Esophagus (tissue), 2 donors: ENCODE data around the gene SFTPA1. TPM values are rescaled to one million over a fixed set of nuclear protein-coding genes. Genes with fewer than 3 reads are reported as not detected.
"Not testable (repeated sequence)": the region's sequence is repeated elsewhere in the genome, so short reads cannot be mapped to it uniquely, and the experiment has no call there.

Source experiments
- H3K27ac ChIP-seq, 2 donors: one replicate each; pipeline ENCODE4 v1.5.1; 2013; ENCODE audit warnings: low read depth in 2 of 2, mild to moderate bottlenecking in 2 of 2, inconsistent platforms in 1 of 2, low read length in 1 of 2, moderate library complexity in 1 of 2
- H3K27me3 ChIP-seq, 2 donors: one replicate each; pipeline ENCODE4 v1.6.1; 2013; ENCODE audit warnings: low read length in 2 of 2, control low read depth in 1 of 2, mild to moderate bottlenecking in 1 of 2; ENCODE audit not compliant: insufficient read depth in 2 of 2, control insufficient read depth in 1 of 2
- H3K36me3 ChIP-seq, 2 donors: one replicate each; pipeline ENCODE4 v1.6.1; 2013; ENCODE audit warnings: low read length in 1 of 2; ENCODE audit not compliant: control insufficient read depth in 2 of 2, insufficient read depth in 2 of 2
- H3K4me1 ChIP-seq, 2 donors: one replicate each; pipeline ENCODE4 v1.6.1; 2013; ENCODE audit warnings: low read length in 1 of 2; ENCODE audit not compliant: control insufficient read depth in 2 of 2, insufficient read depth in 2 of 2
- H3K4me3 ChIP-seq, 2 donors: one replicate each; pipeline ENCODE4 v1.5.1; 2013; ENCODE audit warnings: low read length in 2 of 2, mild to moderate bottlenecking in 2 of 2, low read depth in 1 of 2, moderate library complexity in 1 of 2
- H3K9me3 ChIP-seq, 2 donors: one replicate each; pipeline ENCODE4 v1.6.1; 2013; ENCODE audit warnings: mild to moderate bottlenecking in 2 of 2, low read depth in 1 of 2, low read length in 1 of 2, moderate library complexity in 1 of 2; ENCODE audit not compliant: control insufficient read depth in 2 of 2, insufficient read depth in 1 of 2
- WGBS, 2 donors: extraction: QIAGEN DNeasy Blood & Tissue Kit; methylation state at CpG; one replicate each; pipeline ENCODE4 v1.1.7; 2013; 5-methylcytosine and 5-hydroxymethylcytosine counted together
- polyA plus RNA-seq, 2 donors: library from polyadenylated mRNA; stranded (reverse); fragments of 200-250 nt; gene quantifications; one replicate each; pipeline ENCODE4 v1.2.3, GENCODE V29; 2013
- donor health status: healthy with polysubstance abuse.
- donor health status: Bipolar disorder and iron deficiency.

SFTPA1 gene
- polyA plus RNA-seq, 2 donors, result 0.29 to 0.57 TPM

GRCh38 chr10:79605308-79605707, 5.4 kb upstream of the SFTPA1 start:
- Histone ChIP-seq H3K27ac (no peak overlapping the region), H3K27me3 (no peaks in the 10 kb centered on the region), H3K4me1 (no peaks in the 10 kb centered on the region), H3K4me3 (no peak overlapping the region), H3K9me3 (no peaks in the 10 kb centered on the region), H3K36me3 (no peaks in the 10 kb centered on the region)

GRCh38 chr10:79608505-79609375, 2.0 kb upstream of the SFTPA1 start:
- Histone ChIP-seq H3K36me3 (no peaks in the 10 kb centered on the region), H3K27me3 (no peaks in the 10 kb centered on the region), H3K4me3 (no peak overlapping the region), H3K9me3 (no peaks in the 10 kb centered on the region), H3K4me1 (no peaks in the 10 kb centered on the region), H3K27ac (no peak overlapping the region)
- 59 to 60% methylated on average over 20 of the region's 20 CpGs for WGBS, 2 donors

- H3K9me3 ChIP-seq, H3K36me3 ChIP-seq, H3K4me1 ChIP-seq, H3K27ac ChIP-seq, H3K4me3 ChIP-seq, H3K27me3 ChIP-seq: not testable (repeated sequence)
- 82 to 86% methylated on average over 17 to 18 of the region's 18 CpGs for WGBS, 2 donors
Measured at GRCh38 chr10:79611193-79611976, 646 bp downstream of the SFTPA1 start.

GRCh38 chr10:79615577-79615976, 4.8 kb downstream of the SFTPA1 start:
- 78 to 81% methylated on average over 3 of the region's 3 CpGs for WGBS, 2 donors

GRCh38 chr10:79616164-79616563, 5.4 kb downstream of the SFTPA1 start:
- H3K36me3 ChIP-seq, result no peaks in the 10 kb centered on the region
- H3K9me3 ChIP-seq, result no peaks in the 10 kb centered on the region
- H3K4me3 ChIP-seq, result no peak overlapping the region
- no peaks in the 10 kb centered on the region for H3K4me1 ChIP-seq
- 90 to 98% methylated on average over 1 of the region's 1 CpG for WGBS, 2 donors
- no peaks in the 10 kb centered on the region for H3K27me3 ChIP-seq
- no peak overlapping the region for H3K27ac ChIP-seq

More at GRCh38 chr10:79615577-79615976, 4.8 kb downstream of the SFTPA1 start:
- Histone ChIP-seq H3K9me3 (no peaks in the 10 kb centered on the region), H3K4me3 (no peak overlapping the region), H3K27me3 (no peaks in the 10 kb centered on the region), H3K27ac (no peak overlapping the region), H3K4me1 (no peaks in the 10 kb centered on the region), H3K36me3 (no peaks in the 10 kb centered on the region)

- H3K4me3 ChIP-seq, H3K9me3 ChIP-seq, H3K27me3 ChIP-seq, H3K4me1 ChIP-seq, H3K36me3 ChIP-seq, H3K27ac ChIP-seq: not testable (repeated sequence)
Measured at GRCh38 chr10:79623663-79624062, 12.9 kb downstream of the SFTPA1 start.

GRCh38 chr10:79627075-79627474, 16.3 kb downstream of the SFTPA1 start:
- Histone ChIP-seq H3K9me3 (no peaks in the 10 kb centered on the region), H3K4me3 (no peak overlapping the region), H3K27ac (no peak overlapping the region), H3K27me3 (no peaks in the 10 kb centered on the region), H3K36me3 (no peaks in the 10 kb centered on the region), H3K4me1 (no peaks in the 10 kb centered on the region)
- 56 to 77% methylated on average over 2 of the region's 2 CpGs for WGBS, 2 donors

GRCh38 chr10:79628083-79628482, 17.3 kb downstream of the SFTPA1 start:
- 90 to 98% methylated on average over 4 of the region's 4 CpGs for WGBS, 2 donors
- Histone ChIP-seq H3K27ac (no peak overlapping the region), H3K9me3 (no peaks in the 10 kb centered on the region), H3K27me3 (no peaks in the 10 kb centered on the region), H3K4me3 (no peak overlapping the region), H3K36me3 (no peaks in the 10 kb centered on the region), H3K4me1 (no peaks in the 10 kb centered on the region)

- Histone ChIP-seq H3K27me3 (no peaks in the 10 kb centered on the region), H3K9me3 (no peaks in the 10 kb centered on the region), H3K4me3 (no peak overlapping the region), H3K27ac (no peak overlapping the region), H3K4me1 (no peaks in the 10 kb centered on the region), H3K36me3 (no peaks in the 10 kb centered on the region)
- WGBS, 2 donors, result 90 to 93% methylated on average over 9 of the region's 9 CpGs
Measured at GRCh38 chr10:79628988-79629954, 18.5 kb downstream of the SFTPA1 start.
